Ovary (tissue), 9 donors: ENCODE data around the gene MITF. TPM values are rescaled to one million over a fixed set of nuclear protein-coding genes. Genes with fewer than 3 reads are reported as not detected.
"Not testable (repeated sequence)": the region's sequence is repeated elsewhere in the genome, so short reads cannot be mapped to it uniquely, and the experiment has no call there.

Experiments
- DNase-seq, 5 donors: peaks; one replicate each; pipeline ENCODE4 v3.0.0-alpha.2; 2019 to 2020
- H3K27ac ChIP-seq, 2 donors: fragments of 200-600 bp; one replicate each; pipeline versions ENCODE4 v1.5.1 to v1.8.0; 2019 to 2022
- H3K27me3 ChIP-seq: fragments of 200-600 bp; one replicate; pipeline ENCODE4 v1.8.0; 2022
- H3K36me3 ChIP-seq: fragments of 200-600 bp; sonication (generic); one replicate; pipeline ENCODE4 v1.5.1; 2019
- H3K4me1 ChIP-seq: one replicate; pipeline ENCODE4 v1.8.1; 2013; ENCODE audit warnings: mild to moderate bottlenecking, moderate library complexity; ENCODE audit not compliant: insufficient read depth
- H3K4me3 ChIP-seq: fragments of 200-600 bp; sonication (generic); one replicate; pipeline ENCODE4 v1.5.1; 2017
- H3K9me3 ChIP-seq, 2 donors: fragments of 200-600 bp in 1 of 2; sonication (generic) in 1 of 2; one replicate each; pipeline versions ENCODE4 v1.5.1 to v1.8.1; 2013 to 2019; ENCODE audit warnings: mild to moderate bottlenecking in 1 of 2, moderate library complexity in 1 of 2
- EP300 ChIP-seq: sonication (generic); formaldehyde crosslinking; IDR thresholded peaks from one replicate; pipeline ENCODE4 v1.6.1; 2017; ENCODE audit warnings: antibody characterized with exemption
- POLR2A ChIP-seq: fragments of 450-650 bp; IDR thresholded peaks from one replicate; pipeline ENCODE4 v1.6.1; 2017; ENCODE audit warnings: antibody characterized with exemption, mild to moderate bottlenecking, moderate library complexity
- WGBS, 3 donors: extraction: QIAGEN DNeasy Blood & Tissue Kit in 1 of 3; methylation state at CpG; one replicate each; pipeline versions ENCODE4 v1.1.5 to v1.1.7; 2013 to 2017; 5-methylcytosine and 5-hydroxymethylcytosine counted together
- intact Hi-C, 4 donors: fragments of 100-400 bp; cut with DNase I; formaldehyde crosslinking; loops; one replicate each; pipeline versions ENCODE4 v1.11.0 to v1.15.1; 2022 to 2023
- polyA plus RNA-seq, 2 donors: library from polyadenylated mRNA; stranded (reverse); fragments of 200-250 nt in 1 of 2; fragments of 350-450 nt in 1 of 2; fragmentation: Illumina TruSeq in 1 of 2; extraction: RNeasy Lipid Tissue Mini Kit (QIAGEN cat#74804) in 1 of 2; gene quantifications; one replicate each; pipeline ENCODE4 v1.2.3, GENCODE V29; 2013 to 2014
- total RNA-seq, 7 donors: library from RNA; depleted of rRNA in 2 of 7; stranded (reverse); fragments of >200 nt in 2 of 7; fragmentation: NEBNext Ultra II Directional in 3 of 7; extraction: Animal tissue kit (Norgen Biotek cat#: 25700) in 3 of 7; gene quantifications; one replicate each; pipeline versions ENCODE4 v1.1.0 to v1.2.4, GENCODE V29; 2016 to 2023
- TF ChIP-seq, protein P1 (sequence below), 3 donors: fragments of 450-650 bp in 2 of 3; fragments of 200-600 bp in 1 of 3; IDR thresholded peaks; one replicate each; pipeline versions ENCODE4 v1.5.1 to v1.8.0; 2016 to 2022; ENCODE audit warnings: antibody characterized with exemption in 3 of 3, mild to moderate bottlenecking in 1 of 3
- donor health status: DM: no; HTN: no; CAD: no; lungs with moderate emphysema.
- donor health status: DM: no; HTN: no; CAD: no.
- donor health status: Bipolar disorder and iron deficiency.
- donor health status: DM: yes; HTN: yes; CAD: no.
- donor health status: DM: no; HTN: no; CAD: no.
- donor health status: DM: yes; HTN: yes; CAD: no.

The MITF gene
- total and polyA plus RNA-seq, 9 donors: 13.6 to 38.0 (median 24.9) TPM

GRCh38 chr3:69791919-69792399 lies 52.7 kb downstream of the MITF start:
- Histone ChIP-seq H3K27me3 (no peaks in the 10 kb centered on the region), H3K36me3 (no peaks in the 10 kb centered on the region), H3K27ac (peak overlapping the region in 1 of 2 donors; percentile 24), H3K4me3 (no peak overlapping the region), H3K4me1 (peaks cover 5% of the 10 kb centered on the region), H3K9me3 (no peaks in the 10 kb centered on the region)
- DNase-seq: no peak
- 6 to 9% (median 7%) methylated on average over 3 of the region's 3 CpGs for whole genome bisulfite sequencing, 3 donors
- intact Hi-C loops: loop anchor here (5.0 to 10.0 kb wide), 3 partner anchors 100 to 155 kb away; no protein-coding TSS in a partner anchor
- no peak for TF ChIP-seq EP300
- TF ChIP-seq, protein P1, sequence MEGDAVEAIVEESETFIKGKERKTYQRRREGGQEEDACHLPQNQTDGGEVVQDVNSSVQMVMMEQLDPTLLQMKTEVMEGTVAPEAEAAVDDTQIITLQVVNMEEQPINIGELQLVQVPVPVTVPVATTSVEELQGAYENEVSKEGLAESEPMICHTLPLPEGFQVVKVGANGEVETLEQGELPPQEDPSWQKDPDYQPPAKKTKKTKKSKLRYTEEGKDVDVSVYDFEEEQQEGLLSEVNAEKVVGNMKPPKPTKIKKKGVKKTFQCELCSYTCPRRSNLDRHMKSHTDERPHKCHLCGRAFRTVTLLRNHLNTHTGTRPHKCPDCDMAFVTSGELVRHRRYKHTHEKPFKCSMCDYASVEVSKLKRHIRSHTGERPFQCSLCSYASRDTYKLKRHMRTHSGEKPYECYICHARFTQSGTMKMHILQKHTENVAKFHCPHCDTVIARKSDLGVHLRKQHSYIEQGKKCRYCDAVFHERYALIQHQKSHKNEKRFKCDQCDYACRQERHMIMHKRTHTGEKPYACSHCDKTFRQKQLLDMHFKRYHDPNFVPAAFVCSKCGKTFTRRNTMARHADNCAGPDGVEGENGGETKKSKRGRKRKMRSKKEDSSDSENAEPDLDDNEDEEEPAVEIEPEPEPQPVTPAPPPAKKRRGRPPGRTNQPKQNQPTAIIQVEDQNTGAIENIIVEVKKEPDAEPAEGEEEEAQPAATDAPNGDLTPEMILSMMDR (IDR thresholded peaks at IDR 0.05): peak; percentile 21 to 83 (median 74)

DNA sequence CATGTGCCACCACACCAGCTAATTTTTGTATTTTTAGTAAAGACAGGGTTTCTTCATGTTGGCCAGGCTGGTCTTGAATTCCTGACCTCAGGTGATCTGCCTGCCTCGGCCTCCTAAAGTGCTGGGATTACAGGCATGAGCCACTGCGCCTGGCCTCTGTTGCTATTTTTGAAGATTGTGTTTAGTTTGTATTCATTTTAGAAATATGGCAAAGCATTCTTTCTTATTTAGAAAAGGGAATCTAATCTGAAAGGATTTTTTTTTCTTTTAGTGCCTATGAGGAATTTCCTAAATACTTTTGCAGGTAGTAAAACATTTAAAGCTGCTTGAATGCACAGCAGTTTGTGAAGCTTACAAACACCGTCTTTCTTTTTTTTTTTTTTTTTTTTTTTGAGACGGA lies 56.9 kb downstream of the MITF start:
- intact Hi-C loops: loop anchor here in 1 of 4 donors (10.0 kb wide), 1 partner anchor 111 kb away; no protein-coding TSS in a partner anchor
- not testable (repeated sequence) for H3K36me3 ChIP-seq, DNase-seq, H3K27ac ChIP-seq, H3K4me1 ChIP-seq, H3K27me3 ChIP-seq, H3K9me3 ChIP-seq, H3K4me3 ChIP-seq
- 67 to 79% (median 69%) methylated on average over 3 to 4 of the region's 4 CpGs for WGBS, 3 donors

GRCh38 chr3:69803681-69804270 lies 64.5 kb downstream of the MITF start:
- no peak overlapping the region for H3K27ac ChIP-seq
- WGBS, 3 donors: 78 to 80% (median 79%) methylated on average over 4 of the region's 4 CpGs
- H3K4me1 ChIP-seq: peaks cover 6% of the 10 kb centered on the region

GRCh38 chr3:69805491-69805890 lies 66.2 kb downstream of the MITF start:
- no peaks in the 10 kb centered on the region for H3K9me3 ChIP-seq
- no peak overlapping the region for H3K4me3 ChIP-seq
- TF ChIP-seq, protein P1 (IDR thresholded peaks at IDR 0.05): no peak
- no peak for TF ChIP-seq POLR2A
- no peak for TF ChIP-seq EP300
- H3K27ac ChIP-seq: no peak overlapping the region
- 79 to 95% (median 94%) methylated on average over 4 of the region's 4 CpGs for WGBS, 3 donors
- H3K27me3 ChIP-seq: no peaks in the 10 kb centered on the region
- no peaks in the 10 kb centered on the region for H3K36me3 ChIP-seq
- intact Hi-C loops: no loop called here
- peaks cover 6% of the 10 kb centered on the region for H3K4me1 ChIP-seq
- no peak for DNase-seq

More at GRCh38 chr3:69803681-69804270, 64.5 kb downstream of the MITF start:
- Histone ChIP-seq H3K36me3 (no peaks in the 10 kb centered on the region), H3K4me3 (no peak overlapping the region), H3K9me3 (no peaks in the 10 kb centered on the region), H3K27me3 (no peaks in the 10 kb centered on the region)
- DNase-seq: no peak
- intact Hi-C loops: no loop called here
- TF ChIP-seq, protein P1 (IDR thresholded peaks at IDR 0.05): no peak
- TF ChIP-seq POLR2A (no peak), EP300 (no peak)

DNA sequence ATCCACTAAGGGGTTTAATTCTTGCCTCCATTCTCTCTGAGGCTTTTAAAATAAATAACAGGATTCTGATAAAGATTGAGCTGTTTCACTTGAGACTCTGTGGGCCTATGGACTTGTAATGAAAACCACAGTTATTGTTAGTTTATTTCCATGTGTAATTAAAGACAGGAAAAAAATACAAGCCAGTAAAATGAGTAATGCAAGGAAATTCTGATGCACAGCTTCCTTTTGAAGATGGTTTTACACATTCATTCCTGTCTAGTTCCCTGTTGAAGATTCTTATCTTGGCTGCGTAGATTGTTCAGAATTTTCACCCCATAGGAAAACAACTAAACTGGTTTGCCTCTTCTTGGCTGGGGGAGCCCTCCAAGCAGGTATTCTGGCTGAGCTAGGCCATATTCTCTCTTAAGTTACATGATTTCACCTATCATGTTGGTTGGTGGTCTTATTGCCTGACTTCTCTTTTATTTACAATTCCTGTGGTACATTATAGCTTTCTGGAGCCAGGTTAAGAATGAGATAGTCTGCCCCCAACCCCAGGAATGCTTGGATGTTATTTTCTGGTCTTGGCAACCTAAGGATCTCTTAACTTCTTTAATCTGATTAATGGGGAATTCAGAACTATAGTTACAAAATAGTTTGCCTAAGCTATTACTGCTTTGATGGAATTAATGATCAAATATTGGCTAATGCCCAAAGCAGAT lies 67.6 kb downstream of the MITF start:
- WGBS, 3 donors: 84 to 89% (median 85%) methylated on average over 1 of the region's 1 CpG
- no peaks in the 10 kb centered on the region for H3K36me3 ChIP-seq
- intact Hi-C loops: no loop called here
- DNase-seq: no peak
- H3K4me3 ChIP-seq: no peak overlapping the region
- no peak overlapping the region for H3K27ac ChIP-seq
- peaks cover 6% of the 10 kb centered on the region for H3K4me1 ChIP-seq
- H3K27me3 ChIP-seq: no peaks in the 10 kb centered on the region
- no peaks in the 10 kb centered on the region for H3K9me3 ChIP-seq
- no peak for TF ChIP-seq POLR2A
- no peak for TF ChIP-seq EP300
